Right renal pelvis (tissue), 4 donors: ENCODE results near the gene HOXB2. TPM values are rescaled to one million over a fixed set of nuclear protein-coding genes. Genes with fewer than 3 reads are reported as not detected.
A peak's percentile ranks its signal among the peaks of the same experiment; 100 is the strongest.

ENCODE experiments used
- DNase-seq, 4 donors: peaks; one replicate each; pipeline ENCODE4 v3.0.0-alpha.2; 2013; ENCODE audit warnings: low read depth in 4 of 4, low spot score in 3 of 4, missing footprints in 1 of 4
- polyA plus RNA-seq, 4 donors: library from polyadenylated mRNA; unstranded; fragments of 120-200 nt; gene quantifications; one replicate each; pipeline ENCODE4 v1.2.1, GENCODE V29; 2013; ENCODE audit not compliant: insufficient read length in 4 of 4

Gene HOXB2
- polyA plus RNA-seq, 4 donors = 43.5 to 61.1 (median 56.7) TPM

DNA sequence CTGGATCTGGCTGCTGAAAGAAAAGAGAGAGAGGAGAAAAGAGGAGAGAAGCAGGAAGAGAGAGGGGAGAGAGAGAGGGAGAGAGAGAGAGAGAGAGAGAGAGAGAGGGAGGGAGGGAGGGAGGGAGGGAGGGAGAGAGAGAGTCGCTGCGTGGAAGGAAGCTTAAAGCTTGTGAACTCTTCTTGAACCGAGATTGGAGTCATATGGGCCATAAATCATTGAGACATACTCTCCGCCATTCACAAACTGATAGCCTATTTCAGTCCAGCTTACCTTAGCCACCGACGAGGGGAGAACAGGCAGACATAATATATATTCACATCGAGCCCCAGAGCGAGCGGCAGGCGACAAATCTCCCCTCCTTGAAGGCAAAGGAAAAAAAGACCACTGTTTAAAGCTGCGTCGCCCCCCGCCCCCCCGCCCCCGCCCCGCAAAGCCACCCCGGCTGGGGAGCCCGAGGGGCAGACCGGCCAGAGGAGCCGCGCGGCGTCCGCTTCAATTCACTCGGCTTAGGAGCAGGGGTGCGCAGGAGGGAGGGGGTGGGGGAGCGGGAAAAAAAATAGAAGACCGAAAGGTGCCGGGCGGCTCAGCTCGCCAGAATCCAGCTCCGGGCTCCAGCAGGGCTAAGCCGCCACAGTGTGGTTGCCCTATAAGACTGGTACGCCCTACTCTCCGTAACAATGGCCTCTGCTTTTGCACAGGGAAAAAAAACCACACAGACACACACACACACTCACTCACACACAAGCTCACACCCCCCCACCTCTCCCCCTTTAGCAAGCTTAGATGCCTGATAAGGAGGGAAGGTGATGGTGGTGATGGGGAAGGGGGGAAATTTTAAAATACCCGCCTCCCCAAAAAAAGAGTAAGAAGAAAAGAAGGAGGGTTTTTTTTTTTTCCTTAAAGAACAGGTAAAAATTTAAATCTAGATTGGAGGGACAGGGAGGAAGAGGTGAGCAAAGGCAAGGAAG is 10.6 kb upstream of the HOXB2 start:
- peak in 3 of 4 donors; percentile 88 to 95 (median 92) for DNase-seq

DNA sequence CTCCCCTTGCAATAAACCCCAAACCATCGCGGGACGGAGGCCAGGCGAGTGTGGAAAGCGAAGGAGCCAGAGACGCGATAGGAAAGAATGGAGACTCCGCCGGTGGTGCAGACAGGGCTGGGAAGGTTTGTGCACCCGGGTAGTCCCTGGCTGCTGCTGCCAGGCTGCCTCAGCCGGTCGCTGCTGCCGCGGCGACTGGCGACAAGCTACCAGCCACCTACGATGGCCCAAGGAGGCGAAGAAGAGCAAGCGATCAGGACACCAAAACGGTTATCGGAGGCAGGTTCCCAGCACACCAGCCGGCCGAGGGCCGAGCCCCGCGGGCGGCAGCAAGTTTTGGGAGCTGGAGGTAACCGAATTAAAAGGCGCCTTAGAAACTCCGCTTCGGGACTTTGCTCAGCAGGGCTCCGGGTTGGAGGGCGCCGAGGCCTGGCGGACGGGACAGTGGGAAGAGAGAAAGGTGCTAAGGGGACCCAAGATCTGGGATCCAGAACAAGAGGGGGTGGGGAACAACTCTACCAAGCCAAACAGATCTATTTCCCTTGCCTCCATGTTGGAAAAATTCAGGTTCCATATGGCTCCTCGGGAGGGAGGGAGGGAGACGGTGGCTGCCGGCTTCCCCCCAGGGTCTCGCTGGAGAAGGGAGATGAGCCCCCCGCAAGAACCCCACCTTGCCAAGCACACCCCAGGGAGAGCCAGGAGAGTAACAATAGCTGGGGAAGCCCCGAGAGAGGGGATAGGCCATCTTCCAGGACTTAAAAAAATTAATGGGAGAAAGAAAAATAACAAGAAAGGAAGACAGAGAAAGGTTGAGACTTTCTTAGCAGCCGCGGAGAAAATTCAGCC is 9.7 kb upstream of the HOXB2 start:
- no peak for DNase-seq

DNA sequence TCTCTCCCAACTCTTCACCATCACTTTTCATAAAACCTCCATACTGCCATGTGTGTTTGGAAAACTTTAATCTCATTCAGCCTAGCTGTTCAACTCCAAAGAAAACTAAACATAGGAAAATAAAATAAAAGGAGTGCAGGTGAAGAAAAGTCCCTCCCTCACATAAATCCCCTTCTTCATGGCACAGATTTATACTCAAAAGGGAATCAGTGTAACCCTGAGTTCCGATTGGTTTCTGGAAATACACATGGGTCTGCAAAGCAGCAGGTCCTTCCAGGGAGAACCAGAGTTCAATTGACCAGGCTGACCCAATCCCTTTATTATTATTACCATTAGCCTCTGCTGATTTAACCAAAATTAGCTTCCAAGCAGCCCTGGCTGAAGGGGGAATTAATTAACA is 8.9 kb upstream of the HOXB2 start:
- DNase-seq = no peak

GRCh38 chr17:48553190-48553547 is 8.3 kb upstream of the HOXB2 start:
- no peak for DNase-seq

DNA sequence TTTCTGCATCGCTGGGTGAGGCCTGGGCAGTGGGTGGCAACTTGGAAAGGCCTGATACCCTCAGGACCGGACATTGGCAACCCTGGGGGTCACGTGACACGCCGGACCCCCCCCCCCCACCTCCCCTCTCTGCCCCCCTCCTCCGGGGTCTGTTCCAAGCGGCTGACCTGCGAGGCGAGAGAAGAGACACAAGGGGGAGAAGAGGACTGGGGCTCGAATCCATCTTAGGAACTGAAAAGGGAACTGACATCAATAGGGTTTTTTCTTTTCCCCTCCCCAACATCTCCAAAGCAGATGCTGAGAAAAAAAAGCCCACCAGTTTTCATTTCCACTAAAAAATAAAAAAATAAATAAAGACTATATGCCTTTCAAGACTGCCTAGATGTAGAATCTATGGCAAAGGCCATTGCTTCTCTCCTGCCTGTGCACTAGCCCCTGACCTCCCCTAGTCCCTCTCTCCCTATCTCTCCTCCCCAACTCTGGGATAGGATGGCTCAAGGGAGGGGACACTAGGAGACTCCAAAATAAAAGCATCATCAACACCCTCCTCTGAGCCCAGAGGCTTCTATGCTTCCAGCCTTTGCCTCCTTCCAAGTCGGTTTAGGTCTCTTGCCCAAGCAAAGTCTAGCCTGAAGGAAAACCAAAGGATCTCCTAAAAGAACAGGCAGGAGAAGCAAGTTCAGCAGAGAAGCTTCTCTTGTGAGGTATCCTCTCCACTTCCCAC is 7.7 kb upstream of the HOXB2 start:
- no peak for DNase-seq

- no peak for DNase-seq
These were observed 6.9 kb upstream of the HOXB2 start for GRCh38 chr17:48551596-48552465.

- DNase-seq = no peak
These were observed 6.3 kb upstream of the HOXB2 start for GRCh38 chr17:48551214-48551555.

DNA sequence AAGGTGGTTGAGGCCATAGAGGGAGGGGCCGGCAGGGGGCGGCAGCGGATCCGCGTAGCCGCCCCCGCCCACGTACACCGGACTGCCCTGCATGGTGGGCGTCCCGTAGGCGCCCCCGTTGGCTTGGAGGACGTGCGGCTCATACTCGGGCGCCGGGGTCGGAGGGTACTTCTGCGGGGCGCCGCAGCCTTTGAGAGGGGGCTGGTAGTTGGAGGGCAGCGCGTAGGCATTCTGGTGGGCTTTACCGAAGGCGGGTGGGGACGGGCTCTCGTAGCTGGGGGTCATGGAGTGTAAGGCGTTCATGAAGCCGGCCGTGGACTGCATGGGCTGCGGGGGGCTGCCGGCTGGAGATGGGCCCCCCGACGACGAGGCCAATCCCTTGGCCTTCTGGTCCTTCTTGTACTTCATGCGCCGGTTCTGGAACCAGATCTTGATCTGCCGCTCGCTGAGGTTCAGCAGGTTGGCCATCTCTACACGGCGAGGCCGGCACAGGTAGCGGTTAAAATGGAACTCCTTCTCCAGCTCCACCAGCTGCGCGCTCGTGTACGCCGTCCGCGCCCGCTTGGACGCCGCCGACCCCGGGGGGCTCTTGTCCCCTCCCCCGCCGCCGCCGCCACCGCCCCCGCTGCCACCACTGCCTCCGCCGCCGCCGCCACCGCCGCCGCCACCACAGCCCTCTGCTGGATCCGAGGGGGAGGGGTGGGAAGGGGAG is 5.7 kb upstream of the HOXB2 start:
- DNase-seq = no peak

GRCh38 chr17:48549914-48550501 is 5.1 kb upstream of the HOXB2 start:
- DNase-seq = no peak

- no peak for DNase-seq
These were observed 4.3 kb upstream of the HOXB2 start for GRCh38 chr17:48549281-48549630.

GRCh38 chr17:48548523-48549280 is 3.8 kb upstream of the HOXB2 start:
- DNase-seq = no peak

DNA sequence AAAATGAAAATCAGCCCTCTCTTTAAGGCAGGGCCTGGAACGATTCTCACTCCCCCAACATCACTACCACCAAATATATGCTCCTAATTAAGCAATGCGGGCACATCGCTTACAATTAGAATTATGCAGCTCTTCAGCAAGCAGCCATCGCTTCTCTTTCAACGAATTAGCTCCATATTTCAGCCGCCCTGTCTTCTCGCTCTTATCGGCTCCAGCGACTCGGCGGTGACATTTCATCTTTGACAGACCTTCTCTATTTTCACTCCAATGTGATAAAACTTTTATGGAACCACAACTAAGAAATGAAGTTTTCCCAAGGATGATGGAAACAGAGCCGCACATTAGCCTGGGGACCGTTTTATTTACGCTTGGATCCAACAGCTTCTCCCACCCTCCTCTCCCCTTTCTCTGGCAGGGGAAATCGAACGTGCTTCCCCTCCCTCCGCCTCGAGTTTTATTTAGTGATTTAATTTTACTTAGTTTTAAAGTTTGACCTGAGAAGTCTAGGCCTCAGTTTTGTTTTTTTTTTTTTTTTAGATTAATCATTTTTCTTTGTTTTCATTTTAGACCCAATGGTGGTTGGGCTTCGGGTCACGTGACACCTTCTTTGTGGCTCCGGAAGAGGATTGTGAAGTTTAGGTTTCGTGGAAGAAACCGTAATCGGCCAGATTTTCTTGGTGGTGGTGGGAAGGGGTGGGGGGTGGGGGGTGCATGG is 3.1 kb upstream of the HOXB2 start:
- no peak for DNase-seq

DNA sequence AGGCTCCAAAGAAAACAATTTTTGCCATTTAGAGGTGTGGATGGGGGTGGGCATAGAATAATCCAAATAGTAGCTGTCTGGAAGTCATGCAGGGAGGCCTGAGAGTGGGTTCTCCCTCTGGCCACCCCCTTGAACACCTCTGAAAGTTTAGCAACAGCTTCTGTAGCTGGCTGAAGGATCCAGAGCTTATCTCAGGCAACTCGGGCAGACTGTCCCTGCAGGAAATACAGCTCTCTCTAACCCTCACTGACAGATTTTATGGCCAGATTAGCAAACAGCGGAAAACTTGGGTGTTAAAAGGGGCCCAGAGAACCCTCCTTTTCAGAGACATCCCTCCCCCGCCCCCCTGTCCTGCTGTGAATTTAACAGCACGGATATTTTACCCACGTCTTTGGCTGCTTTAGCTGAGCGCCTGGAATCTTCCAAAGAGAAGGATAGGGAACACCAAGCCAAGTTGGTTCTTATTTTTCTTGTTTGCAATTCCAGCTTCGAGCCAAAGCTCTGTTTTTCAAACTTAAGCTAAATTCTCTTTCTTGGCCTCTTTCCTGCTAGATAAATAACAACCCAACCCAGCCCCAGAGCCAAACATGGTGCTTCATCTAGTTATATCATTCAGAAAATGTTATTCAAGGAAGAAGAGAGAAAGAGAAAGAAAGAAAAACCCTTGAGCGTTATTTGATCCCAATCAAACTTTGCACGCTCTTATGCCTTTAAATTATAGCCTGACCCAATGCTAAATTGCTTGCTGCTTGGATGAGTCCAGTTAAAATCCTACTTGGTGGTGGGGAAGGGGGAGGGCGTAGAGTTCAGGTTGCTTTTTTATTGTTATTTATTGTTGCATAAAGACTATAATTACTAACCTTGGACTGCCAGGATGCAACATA is 2.3 kb upstream of the HOXB2 start:
- no peak for DNase-seq

- DNase-seq = no peak
These were observed 1.4 kb upstream of the HOXB2 start for GRCh38 chr17:48546137-48546923.

DNA sequence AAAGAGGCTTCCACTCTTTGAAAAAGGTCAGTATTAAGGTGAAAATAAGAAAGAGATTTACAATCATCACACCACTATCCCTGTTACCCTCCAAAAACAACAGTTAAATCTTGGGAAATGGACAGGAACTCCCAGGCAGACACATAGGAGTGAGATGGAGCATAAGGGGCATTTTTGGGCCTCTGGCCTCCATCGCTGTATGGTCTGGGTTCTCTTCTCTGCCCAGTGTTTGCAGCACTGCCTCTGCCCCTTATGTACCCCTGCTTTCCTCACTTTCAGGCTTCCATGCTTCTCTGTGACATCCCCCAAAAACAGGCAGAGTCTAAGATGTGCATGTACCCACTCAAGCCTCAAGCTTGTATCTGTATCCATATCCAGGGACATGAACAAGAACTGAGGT is 630 bp upstream of the HOXB2 start:
- DNase-seq = no peak
